ENCODE data around the gene PARVA. TPM values are rescaled to one million over a fixed set of nuclear protein-coding genes. Genes with fewer than 3 reads are reported as not detected.

Gene PARVA
- total and polyA plus RNA-seq, 12 donors, result 20.1 to 84.8 (median 67.0) TPM

DNA sequence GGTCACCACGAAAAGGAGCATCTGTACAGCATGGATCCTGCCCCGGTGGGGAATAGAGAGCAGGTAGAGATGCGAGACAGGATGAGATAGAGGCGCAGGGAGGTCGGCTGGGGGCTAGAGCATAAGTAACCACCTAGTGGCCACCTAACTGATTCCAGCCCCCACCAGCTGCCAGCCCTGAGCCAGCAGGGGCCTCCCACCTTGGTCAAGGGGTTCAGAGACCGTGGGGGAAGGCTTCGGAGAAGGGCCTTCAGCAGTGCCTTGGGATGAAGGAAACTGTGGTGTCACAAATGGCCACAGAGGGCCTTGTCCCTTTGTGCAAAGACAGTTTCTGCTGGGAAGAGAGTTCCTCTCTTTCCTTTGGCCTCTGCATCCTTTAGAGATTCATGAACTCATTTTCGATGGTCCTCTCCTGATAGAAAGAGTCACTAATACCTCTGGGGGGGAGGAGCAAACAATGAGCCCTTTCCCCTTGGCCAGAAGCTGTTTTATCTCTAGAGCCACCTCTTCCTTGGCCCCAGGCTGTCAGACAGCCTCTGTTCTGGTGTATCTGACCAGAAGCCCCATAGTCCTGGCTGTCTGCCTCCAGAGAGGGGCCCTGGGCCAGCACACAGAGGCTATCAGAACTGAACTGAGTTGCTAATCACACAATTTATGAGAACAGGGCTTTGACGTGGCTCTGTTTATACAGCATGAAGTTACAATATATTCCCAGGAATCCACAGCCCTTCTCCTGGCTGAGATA, 146.0 kb downstream of the PARVA start:
- no peak for DNase-seq
- intact Hi-C loops (cut with DNase I), result loop anchor here in 1 of 10 donors (10.0 kb wide), 1 partner anchor 61 kb away; no protein-coding TSS in a partner anchor
- TF ChIP-seq, protein P1, sequence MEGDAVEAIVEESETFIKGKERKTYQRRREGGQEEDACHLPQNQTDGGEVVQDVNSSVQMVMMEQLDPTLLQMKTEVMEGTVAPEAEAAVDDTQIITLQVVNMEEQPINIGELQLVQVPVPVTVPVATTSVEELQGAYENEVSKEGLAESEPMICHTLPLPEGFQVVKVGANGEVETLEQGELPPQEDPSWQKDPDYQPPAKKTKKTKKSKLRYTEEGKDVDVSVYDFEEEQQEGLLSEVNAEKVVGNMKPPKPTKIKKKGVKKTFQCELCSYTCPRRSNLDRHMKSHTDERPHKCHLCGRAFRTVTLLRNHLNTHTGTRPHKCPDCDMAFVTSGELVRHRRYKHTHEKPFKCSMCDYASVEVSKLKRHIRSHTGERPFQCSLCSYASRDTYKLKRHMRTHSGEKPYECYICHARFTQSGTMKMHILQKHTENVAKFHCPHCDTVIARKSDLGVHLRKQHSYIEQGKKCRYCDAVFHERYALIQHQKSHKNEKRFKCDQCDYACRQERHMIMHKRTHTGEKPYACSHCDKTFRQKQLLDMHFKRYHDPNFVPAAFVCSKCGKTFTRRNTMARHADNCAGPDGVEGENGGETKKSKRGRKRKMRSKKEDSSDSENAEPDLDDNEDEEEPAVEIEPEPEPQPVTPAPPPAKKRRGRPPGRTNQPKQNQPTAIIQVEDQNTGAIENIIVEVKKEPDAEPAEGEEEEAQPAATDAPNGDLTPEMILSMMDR (IDR thresholded peaks at IDR 0.05), result no peak
- H3K4me3 ChIP-seq, result no peak overlapping the region
- peak in 6 of 8 donors; percentile 35 to 80 (median 59) for ATAC-seq
- 77 to 85% methylated on average over 9 of the region's 9 CpGs for WGBS, 2 donors
- no peaks in the 10 kb centered on the region for H3K9me3 ChIP-seq
- no peaks in the 10 kb centered on the region for H3K27me3 ChIP-seq
- H3K4me1 ChIP-seq, result peaks cover 0 to 19% (median 7%) of the 10 kb centered on the region in 9 donors
- peak overlapping the region in 4 of 10 donors; percentile 35 to 51 (median 42) for H3K27ac ChIP-seq
- peaks cover 0 to 73% (median 10%) of the 10 kb centered on the region in 9 donors for H3K36me3 ChIP-seq

DNA sequence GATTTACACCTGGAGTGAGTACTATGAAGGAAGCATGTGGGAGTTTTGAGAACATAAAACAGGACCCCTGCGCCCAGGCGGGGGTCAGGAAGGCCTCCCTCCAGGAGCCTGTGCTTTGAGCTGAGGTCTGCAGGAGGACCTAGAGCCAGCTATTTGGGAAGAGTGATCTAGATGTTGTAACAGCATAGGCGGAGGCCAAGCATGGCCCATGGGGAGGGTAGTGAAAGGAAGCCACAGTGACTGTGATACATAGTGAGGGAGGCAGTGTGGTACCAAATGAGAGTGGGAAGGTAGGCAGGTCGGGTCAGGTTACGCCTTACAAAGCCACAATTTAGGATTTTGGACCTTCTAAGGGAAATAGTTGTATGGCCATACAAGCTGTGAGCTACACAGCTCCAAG, 147.5 kb downstream of the PARVA start:
- Histone ChIP-seq H3K9me3 (no peaks in the 10 kb centered on the region), H3K36me3 (peaks cover 0 to 72% (median 15%) of the 10 kb centered on the region in 9 donors), H3K27ac (no peak overlapping the region), H3K4me1 (peaks cover 0 to 19% (median 12%) of the 10 kb centered on the region in 9 donors), H3K27me3 (no peaks in the 10 kb centered on the region), H3K4me3 (no peak overlapping the region)
- TF ChIP-seq, protein P1 (IDR thresholded peaks at IDR 0.05), result no peak
- WGBS, 2 donors, result 75 to 77% methylated on average over 5 of the region's 5 CpGs
- DNase-seq (peak in 1 of 2 donors; percentile 36), ATAC-seq (peak in 2 of 8 donors; percentile 21 to 63)
- intact Hi-C loops (cut with DNase I), result loop anchor here in 1 of 10 donors (10.0 kb wide), 1 partner anchor 60 kb away; no protein-coding TSS in a partner anchor

DNA sequence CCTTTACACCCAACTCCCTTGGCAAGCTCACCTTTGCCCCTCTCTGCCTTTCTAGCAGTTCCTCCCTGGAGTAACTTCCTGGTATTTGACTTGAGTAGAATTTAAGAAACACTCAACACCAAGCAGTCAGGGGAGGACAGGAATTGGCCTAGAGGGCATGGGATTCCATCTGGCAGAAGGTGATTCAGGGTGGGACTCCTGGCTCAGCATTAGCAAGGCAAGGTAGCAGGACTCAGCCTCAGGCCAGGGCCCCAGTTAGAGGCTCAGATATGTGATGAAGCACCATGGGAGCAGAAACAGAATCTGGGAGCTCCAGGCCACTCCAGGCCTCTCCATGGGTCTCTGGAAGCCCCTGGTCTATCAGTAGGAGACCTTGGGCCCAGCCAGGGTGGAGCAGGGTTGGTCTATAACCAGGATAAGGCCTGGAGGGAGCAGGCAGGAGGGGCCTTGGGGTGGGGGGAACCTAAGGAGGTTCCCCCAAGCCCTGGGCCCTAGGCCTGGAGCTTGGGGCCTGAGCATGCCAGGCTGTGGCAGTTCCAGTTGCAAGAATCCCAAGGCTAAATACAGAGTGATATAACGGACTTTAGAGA, 148.2 kb downstream of the PARVA start:
- H3K36me3 ChIP-seq, result peaks cover 0 to 74% (median 15%) of the 10 kb centered on the region in 9 donors
- DNase-seq, result no peak
- H3K4me1 ChIP-seq, result peaks cover 0 to 19% (median 12%) of the 10 kb centered on the region in 9 donors
- H3K27ac ChIP-seq, result peak overlapping the region in 1 of 10 donors; percentile 23
- intact Hi-C loops (cut with DNase I), result loop anchor here in 1 of 10 donors (10.0 kb wide), 1 partner anchor 59 kb away; no protein-coding TSS in a partner anchor
- no peaks in the 10 kb centered on the region for H3K27me3 ChIP-seq
- no peak for ATAC-seq
- TF ChIP-seq, protein P1 (IDR thresholded peaks at IDR 0.05), result no peak
- WGBS, 2 donors, result 96 to 100% methylated on average over 1 of the region's 1 CpG
- H3K4me3 ChIP-seq, result no peak overlapping the region
- H3K9me3 ChIP-seq, result no peaks in the 10 kb centered on the region

DNA sequence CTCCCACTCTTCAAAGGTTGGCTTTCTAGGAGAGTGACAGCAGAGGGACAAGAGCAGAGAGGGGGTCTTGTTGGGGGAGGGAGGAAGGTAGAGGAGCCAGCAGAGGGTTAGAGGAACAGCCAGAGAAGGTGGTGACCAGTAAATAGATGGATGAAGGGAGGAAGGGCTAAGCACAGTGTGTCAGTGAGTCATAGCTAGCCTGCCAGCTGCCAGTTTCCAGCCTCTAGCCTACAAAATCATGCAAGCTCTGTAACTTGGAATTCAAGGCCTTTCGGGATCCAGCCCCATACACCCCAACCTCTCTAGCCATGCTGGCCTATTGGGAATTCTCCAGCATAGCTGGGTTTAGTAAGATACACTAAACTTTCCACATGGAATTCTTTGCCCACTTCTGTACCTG, 149.4 kb downstream of the PARVA start:
- intact Hi-C loops (cut with DNase I), result loop anchor here in 1 of 10 donors (10.0 kb wide), 1 partner anchor 58 kb away; no protein-coding TSS in a partner anchor
- ATAC-seq, result peak in 1 of 8 donors; percentile 53
- H3K27ac ChIP-seq, result no peak overlapping the region

More for the DNA sequence above, 149.4 kb downstream of the PARVA start:
- no peak for DNase-seq
- Histone ChIP-seq H3K4me1 (peaks cover 0 to 19% (median 12%) of the 10 kb centered on the region in 9 donors), H3K4me3 (no peak overlapping the region), H3K36me3 (peaks cover 0 to 80% (median 15%) of the 10 kb centered on the region in 9 donors), H3K9me3 (no peaks in the 10 kb centered on the region), H3K27me3 (no peaks in the 10 kb centered on the region)
- WGBS, 2 donors, result 94 to 100% methylated on average over 1 of the region's 1 CpG
- TF ChIP-seq, protein P1 (IDR thresholded peaks at IDR 0.05), result no peak
